CD14-positive monocyte (primary cell): Measurements from ENCODE around the gene RASGRP1. TPM values are rescaled to one million over a fixed set of nuclear protein-coding genes. Genes with fewer than 3 reads are reported as not detected.

Source experiments
- DNase-seq, 3 donors: peaks; one replicate each; pipeline ENCODE4 v3.0.0-alpha.2; 2011 to 2022
- H2AFZ ChIP-seq: 2 replicates; pipeline ENCODE4 v1.6.0; 2012; ENCODE audit warnings: mild to moderate bottlenecking, low read depth, low read length, inconsistent platforms; ENCODE audit not compliant: insufficient read depth, poor library complexity, severe bottlenecking
- H3K27ac ChIP-seq, 2 donors: 1 replicate in 1 of 2; 2 replicates in 1 of 2; pipeline ENCODE4 v1.5.1; 2012 to 2013; ENCODE audit warnings: low read length in 2 of 2, control low read depth in 1 of 2, inconsistent platforms in 1 of 2, low read depth in 1 of 2, mild to moderate bottlenecking in 1 of 2
- H3K27me3 ChIP-seq, 2 donors: one replicate each; pipeline versions ENCODE4 v1.6.0 to v1.6.1; 2011 to 2013; ENCODE audit warnings: low read length in 2 of 2; ENCODE audit not compliant: control insufficient read depth in 2 of 2, insufficient read depth in 2 of 2
- H3K36me3 ChIP-seq, 2 donors: replicated peaks in 1 of 2; 1 replicate in 1 of 2; 2 replicates in 1 of 2; pipeline versions ENCODE4 v1.5.1 to v1.6.1; 2012 to 2013; ENCODE audit warnings: low read length in 2 of 2, control low read depth in 1 of 2, inconsistent platforms in 1 of 2, mild to moderate bottlenecking in 1 of 2; ENCODE audit not compliant: insufficient read depth in 2 of 2, control insufficient read depth in 1 of 2
- H3K4me1 ChIP-seq, 2 donors: 1 replicate in 1 of 2; 2 replicates in 1 of 2; pipeline versions ENCODE4 v1.5.1 to v1.6.1; 2012 to 2013; ENCODE audit warnings: low read length in 2 of 2, control low read depth in 1 of 2, inconsistent platforms in 1 of 2, mild to moderate bottlenecking in 1 of 2, moderate library complexity in 1 of 2; ENCODE audit not compliant: insufficient read depth in 2 of 2, control insufficient read depth in 1 of 2
- H3K4me2 ChIP-seq: replicated peaks from 2 replicates; pipeline ENCODE3; 2012; ENCODE audit warnings: low read length, moderate library complexity, mild to moderate bottlenecking; ENCODE audit not compliant: poor library complexity, severe bottlenecking; ENCODE audit errors: extremely low read depth
- H3K4me3 ChIP-seq, 3 experiments: fragments of 200-600 bp in 1 of 3; sonication (generic) in 1 of 3; replicated peaks in 1 of 3; 1 replicate in 2 of 3; 2 replicates in 1 of 3; pipeline ENCODE4 v1.5.1; 2011 to 2013; ENCODE audit warnings: low read length in 3 of 3, mild to moderate bottlenecking in 3 of 3, control low read depth in 2 of 3, low read depth in 2 of 3, inconsistent platforms in 1 of 3, moderate library complexity in 1 of 3
- H3K79me2 ChIP-seq: 2 replicates; pipeline ENCODE4 v1.6.0; 2012; ENCODE audit warnings: mild to moderate bottlenecking, control low read depth, inconsistent platforms, low read length, moderate library complexity; ENCODE audit not compliant: insufficient read depth
- H3K9ac ChIP-seq: 2 replicates; pipeline ENCODE4 v1.6.0; 2017; ENCODE audit warnings: low read length, mild to moderate bottlenecking; ENCODE audit not compliant: insufficient read depth, poor library complexity, severe bottlenecking
- H3K9me3 ChIP-seq, 2 donors: replicated peaks in 1 of 2; 1 replicate in 1 of 2; 2 replicates in 1 of 2; pipeline versions ENCODE4 v1.5.1 to v1.6.1; 2012 to 2013; ENCODE audit warnings: low read length in 2 of 2, control low read depth in 1 of 2; ENCODE audit not compliant: control insufficient read depth in 1 of 2, insufficient read depth in 1 of 2
- H4K20me1 ChIP-seq: 2 replicates; pipeline ENCODE4 v1.6.0; 2012; ENCODE audit warnings: mild to moderate bottlenecking, low read length, control low read depth, moderate library complexity; ENCODE audit not compliant: insufficient read depth
- H3K27ac Mint-ChIP-seq, 7 donors: one replicate each; pipeline ENCODE4 v1.8.0; 2020; ENCODE audit warnings: mild to moderate bottlenecking in 7 of 7, mixed read lengths in 7 of 7, moderate library complexity in 6 of 7, inconsistent platforms in 2 of 7
- H3K27me3 Mint-ChIP-seq, 3 donors: one replicate each; pipeline ENCODE4 v1.8.0; 2021 to 2022; ENCODE audit warnings: low read depth in 3 of 3, mild to moderate bottlenecking in 3 of 3, mixed read lengths in 3 of 3, moderate library complexity in 3 of 3, inconsistent platforms in 1 of 3
- H3K36me3 Mint-ChIP-seq, 2 donors: one replicate each; pipeline ENCODE4 v1.8.0; 2020; ENCODE audit warnings: mixed read lengths in 2 of 2, inconsistent platforms in 1 of 2, mild to moderate bottlenecking in 1 of 2
- H3K4me1 Mint-ChIP-seq: one replicate; pipeline ENCODE4 v1.8.0; 2020; ENCODE audit warnings: mild to moderate bottlenecking, mixed read lengths
- H3K4me3 Mint-ChIP-seq, 2 donors: one replicate each; pipeline ENCODE4 v1.8.0; 2020; ENCODE audit warnings: mild to moderate bottlenecking in 2 of 2, mixed read lengths in 2 of 2, moderate library complexity in 1 of 2
- H3K9me3 Mint-ChIP-seq, 7 donors: one replicate each; pipeline ENCODE4 v1.8.0; 2020 to 2022; ENCODE audit warnings: mixed read lengths in 7 of 7, mild to moderate bottlenecking in 6 of 7, moderate library complexity in 6 of 7, inconsistent platforms in 2 of 7
- WGBS: methylation state at CpG from one replicate; pipeline ENCODE4 v1.1.5; 2013; ENCODE audit warnings: missing lambda C conversion rate; ENCODE audit not compliant: insufficient coverage; 5-methylcytosine and 5-hydroxymethylcytosine counted together
- intact Hi-C, 2 donors: fragments of 100-400 bp; cut with micrococcal nuclease; formaldehyde crosslinking; loops; one replicate each; pipeline versions ENCODE4 v1.15.0 to v1.15.1; 2023
- polyA plus RNA-seq, 3 donors: library from polyadenylated mRNA; depleted of rRNA in 1 of 3; unstranded in 2 of 3; stranded (reverse) in 1 of 3; fragments of 300-500 nt in 2 of 3; fragments of >200 nt in 1 of 3; fragmentation: Illumina TruSeq in 2 of 3; gene quantifications; 1 replicate in 2 of 3; 2 replicates in 1 of 3; pipeline ENCODE4 v1.2.3, GENCODE V29; 2012 to 2021
- TF ChIP-seq, protein P1 (sequence below): fragments of 200-600 bp; IDR thresholded peaks from one replicate; pipeline ENCODE4 v1.8.0; 2022; ENCODE audit warnings: antibody characterized with exemption, mild to moderate bottlenecking

The RASGRP1 gene
- polyA plus RNA-seq, 3 donors, result 0.05 to 0.38 (median 0.13) TPM

GRCh38 chr15:38597219-38597800, 32.7 kb upstream of the RASGRP1 start:
- H3K36me3 Mint-ChIP-seq, result no peaks in the 10 kb centered on the region
- TF ChIP-seq, protein P1, sequence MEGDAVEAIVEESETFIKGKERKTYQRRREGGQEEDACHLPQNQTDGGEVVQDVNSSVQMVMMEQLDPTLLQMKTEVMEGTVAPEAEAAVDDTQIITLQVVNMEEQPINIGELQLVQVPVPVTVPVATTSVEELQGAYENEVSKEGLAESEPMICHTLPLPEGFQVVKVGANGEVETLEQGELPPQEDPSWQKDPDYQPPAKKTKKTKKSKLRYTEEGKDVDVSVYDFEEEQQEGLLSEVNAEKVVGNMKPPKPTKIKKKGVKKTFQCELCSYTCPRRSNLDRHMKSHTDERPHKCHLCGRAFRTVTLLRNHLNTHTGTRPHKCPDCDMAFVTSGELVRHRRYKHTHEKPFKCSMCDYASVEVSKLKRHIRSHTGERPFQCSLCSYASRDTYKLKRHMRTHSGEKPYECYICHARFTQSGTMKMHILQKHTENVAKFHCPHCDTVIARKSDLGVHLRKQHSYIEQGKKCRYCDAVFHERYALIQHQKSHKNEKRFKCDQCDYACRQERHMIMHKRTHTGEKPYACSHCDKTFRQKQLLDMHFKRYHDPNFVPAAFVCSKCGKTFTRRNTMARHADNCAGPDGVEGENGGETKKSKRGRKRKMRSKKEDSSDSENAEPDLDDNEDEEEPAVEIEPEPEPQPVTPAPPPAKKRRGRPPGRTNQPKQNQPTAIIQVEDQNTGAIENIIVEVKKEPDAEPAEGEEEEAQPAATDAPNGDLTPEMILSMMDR, result no peak
- Histone ChIP-seq H3K27me3 (no peaks in the 10 kb centered on the region), H3K4me3 (no peak overlapping the region), H3K4me1 (no peaks in the 10 kb centered on the region), H3K79me2 (no peaks in the 10 kb centered on the region), H3K9me3 (peaks cover 0 to 2% of the 10 kb centered on the region in 2 donors), H3K36me3 (no peaks in the 10 kb centered on the region), H2AFZ (no peak overlapping the region), H3K9ac (no peak overlapping the region), H4K20me1 (no peaks in the 10 kb centered on the region), H3K4me2 (no peak overlapping the region), H3K27ac (no peak overlapping the region)
- whole genome bisulfite sequencing, result 100% methylated on average over 1 of the region's 3 CpGs
- intact Hi-C loops, result no loop called here
- no peak overlapping the region for H3K4me3 Mint-ChIP-seq
- no peak for DNase-seq
- no peaks in the 10 kb centered on the region for H3K4me1 Mint-ChIP-seq
- peaks cover 0 to 2% (median 1%) of the 10 kb centered on the region in 3 donors for H3K27me3 Mint-ChIP-seq
- no peak overlapping the region for H3K27ac Mint-ChIP-seq
- H3K9me3 Mint-ChIP-seq, result peaks cover 0 to 7% (median 0%) of the 10 kb centered on the region in 7 donors

DNA sequence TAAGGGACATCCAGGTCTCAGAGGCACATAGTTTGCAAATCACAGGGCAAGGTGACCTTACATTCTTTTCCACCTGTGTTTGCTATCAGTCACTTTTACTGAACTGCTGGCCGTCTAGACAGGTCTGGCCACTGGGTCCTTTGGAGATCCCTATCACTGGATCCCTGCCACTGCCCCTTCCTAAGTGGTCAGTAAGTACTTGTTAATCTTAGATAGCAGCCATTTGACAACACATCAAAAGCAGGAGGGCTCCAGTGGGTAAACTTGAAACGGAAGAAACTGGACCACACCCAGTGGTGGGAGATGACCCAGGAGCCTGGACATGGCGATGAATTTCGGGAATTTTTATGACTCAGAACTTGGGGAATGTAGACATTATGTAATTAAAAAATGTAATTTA, 28.9 kb upstream of the RASGRP1 start:
- WGBS, result no CpG with 5 or more reads among the region's 4 CpGs
- Mint-ChIP-seq H3K4me1 (no peaks in the 10 kb centered on the region), H3K27me3 (peaks cover 0 to 2% (median 0%) of the 10 kb centered on the region in 3 donors), H3K36me3 (no peaks in the 10 kb centered on the region), H3K27ac (no peak overlapping the region), H3K4me3 (no peak overlapping the region), H3K9me3 (peaks cover 0 to 7% (median 0%) of the 10 kb centered on the region in 7 donors)
- intact Hi-C loops, result no loop called here
- Histone ChIP-seq H3K79me2 (no peaks in the 10 kb centered on the region), H3K4me1 (no peaks in the 10 kb centered on the region), H3K36me3 (no peaks in the 10 kb centered on the region), H4K20me1 (no peaks in the 10 kb centered on the region), H3K27ac (no peak overlapping the region), H2AFZ (no peak overlapping the region), H3K4me3 (no peak overlapping the region), H3K27me3 (no peaks in the 10 kb centered on the region), H3K9me3 (peaks cover 0 to 2% of the 10 kb centered on the region in 2 donors), H3K9ac (no peak overlapping the region), H3K4me2 (no peak overlapping the region)
- TF ChIP-seq, protein P1, result no peak
- DNase-seq, result no peak
